Left colon (tissue), 2 donors: ENCODE measurements around the gene CNDP2. TPM values are rescaled to one million over a fixed set of nuclear protein-coding genes. Genes with fewer than 3 reads are reported as not detected.

Experiments used
- ATAC-seq: fragments of 200-7000 bp; cut with Tn5 transposase; one replicate; pipeline ENCODE4 v1.9.1; 2020; ENCODE audit warnings: mild to moderate bottlenecking, moderate library complexity
- DNase-seq, 2 donors: peaks; one replicate each; pipeline ENCODE4 v3.0.0-alpha.2; 2020
- intact Hi-C, 2 donors: fragments of 100-400 bp; cut with DNase I in 1 of 2; cut with micrococcal nuclease in 1 of 2; formaldehyde crosslinking; loops; one replicate each; pipeline versions ENCODE4 v1.11.2 to v1.14.0; 2022; cut with DNase I, micrococcal nuclease
- total RNA-seq, 2 donors: library from RNA; stranded (reverse); fragmentation: NEBNext Ultra II Directional; extraction: Animal tissue kit (Norgen Biotek cat#: 25700); gene quantifications; one replicate each; pipeline ENCODE4 v1.2.1, GENCODE V29; 2021
- donor health status: DM: no; HTN: no; CAD: no.
- donor health status: DM: yes; HTN: yes; CAD: no.

CNDP2 gene
- total RNA-seq, 2 donors from 2014 or later: 195 to 222 TPM

GRCh38 chr18:74465775-74466174 lies 30.4 kb upstream of the CNDP2 start:
- ATAC-seq (no peak), DNase-seq (no peak)
- intact Hi-C loops: no loop called here

GRCh38 chr18:74468547-74469061 lies 27.6 kb upstream of the CNDP2 start:
- ATAC-seq (peak; percentile 59), DNase-seq (no peak)
- intact Hi-C loops: no loop called here

GRCh38 chr18:74472312-74472711 lies 23.9 kb upstream of the CNDP2 start:
- intact Hi-C loops: no loop called here
- DNase-seq (no peak), ATAC-seq (no peak)

- DNase-seq: no peak
- intact Hi-C loops: no loop called here
- no peak for ATAC-seq
These were observed 22.1 kb upstream of the CNDP2 start for GRCh38 chr18:74473976-74474640.

GRCh38 chr18:74476140-74476539 lies 20.0 kb upstream of the CNDP2 start:
- ATAC-seq (no peak), DNase-seq (no peak)
- intact Hi-C loops: no loop called here

GRCh38 chr18:74477771-74478170 lies 18.4 kb upstream of the CNDP2 start:
- intact Hi-C loops: no loop called here
- ATAC-seq (no peak), DNase-seq (no peak)

- intact Hi-C loops: no loop called here
- ATAC-seq (no peak), DNase-seq (no peak)
These were observed 17.8 kb upstream of the CNDP2 start for GRCh38 chr18:74478316-74478715.

GRCh38 chr18:74478880-74479279 lies 17.3 kb upstream of the CNDP2 start:
- DNase-seq (no peak), ATAC-seq (no peak)
- intact Hi-C loops: no loop called here

GRCh38 chr18:74479486-74480148 lies 16.5 kb upstream of the CNDP2 start:
- DNase-seq (no peak), ATAC-seq (no peak)
- intact Hi-C loops: no loop called here

GRCh38 chr18:74480149-74480651 lies 16.0 kb upstream of the CNDP2 start:
- DNase-seq (no peak), ATAC-seq (peak; percentile 40)
- intact Hi-C loops: no loop called here

- intact Hi-C loops: no loop called here
- DNase-seq (no peak), ATAC-seq (no peak)
These were observed 13.5 kb upstream of the CNDP2 start for GRCh38 chr18:74482697-74483096.

GRCh38 chr18:74486119-74486849 lies 9.9 kb upstream of the CNDP2 start:
- intact Hi-C loops: no loop called here
- DNase-seq (peak in 1 of 2 donors; percentile 14), ATAC-seq (no peak)

- ATAC-seq (no peak), DNase-seq (peak in 1 of 2 donors; percentile 8)
- intact Hi-C loops: no loop called here
These were observed 7.8 kb upstream of the CNDP2 start for GRCh38 chr18:74488354-74488753.

GRCh38 chr18:74488864-74489263 lies 7.3 kb upstream of the CNDP2 start:
- DNase-seq (no peak), ATAC-seq (no peak)
- intact Hi-C loops: no loop called here

- no peak for ATAC-seq
- intact Hi-C loops: loop anchor here in 1 of 2 donors (5.0 kb wide), 1 partner anchor 137 kb away; no protein-coding TSS in a partner anchor
- peak in 1 of 2 donors; percentile 4 for DNase-seq
These were observed 6.5 kb upstream of the CNDP2 start for GRCh38 chr18:74489676-74490075.

GRCh38 chr18:74492259-74492658 lies 3.9 kb upstream of the CNDP2 start:
- ATAC-seq: no peak
- no peak for DNase-seq
- intact Hi-C loops: loop anchor here in 1 of 2 donors (5.0 kb wide), 1 partner anchor 140 kb away; no protein-coding TSS in a partner anchor

- ATAC-seq: peak; percentile 20
- DNase-seq: peak; percentile 49 to 50
- intact Hi-C loops: loop anchor here in 1 of 2 donors (5.0 kb wide), 1 partner anchor 141 kb away; no protein-coding TSS in a partner anchor
These were observed 2.5 kb upstream of the CNDP2 start for GRCh38 chr18:74493689-74494088.

- intact Hi-C loops: loop anchor here in 1 of 2 donors (5.0 kb wide), 1 partner anchor 142 kb away; no protein-coding TSS in a partner anchor
- no peak for ATAC-seq
- no peak for DNase-seq
These were observed 1.6 kb upstream of the CNDP2 start for GRCh38 chr18:74494514-74494913.
